ENCODE data around the gene SPEM3.

DNA sequence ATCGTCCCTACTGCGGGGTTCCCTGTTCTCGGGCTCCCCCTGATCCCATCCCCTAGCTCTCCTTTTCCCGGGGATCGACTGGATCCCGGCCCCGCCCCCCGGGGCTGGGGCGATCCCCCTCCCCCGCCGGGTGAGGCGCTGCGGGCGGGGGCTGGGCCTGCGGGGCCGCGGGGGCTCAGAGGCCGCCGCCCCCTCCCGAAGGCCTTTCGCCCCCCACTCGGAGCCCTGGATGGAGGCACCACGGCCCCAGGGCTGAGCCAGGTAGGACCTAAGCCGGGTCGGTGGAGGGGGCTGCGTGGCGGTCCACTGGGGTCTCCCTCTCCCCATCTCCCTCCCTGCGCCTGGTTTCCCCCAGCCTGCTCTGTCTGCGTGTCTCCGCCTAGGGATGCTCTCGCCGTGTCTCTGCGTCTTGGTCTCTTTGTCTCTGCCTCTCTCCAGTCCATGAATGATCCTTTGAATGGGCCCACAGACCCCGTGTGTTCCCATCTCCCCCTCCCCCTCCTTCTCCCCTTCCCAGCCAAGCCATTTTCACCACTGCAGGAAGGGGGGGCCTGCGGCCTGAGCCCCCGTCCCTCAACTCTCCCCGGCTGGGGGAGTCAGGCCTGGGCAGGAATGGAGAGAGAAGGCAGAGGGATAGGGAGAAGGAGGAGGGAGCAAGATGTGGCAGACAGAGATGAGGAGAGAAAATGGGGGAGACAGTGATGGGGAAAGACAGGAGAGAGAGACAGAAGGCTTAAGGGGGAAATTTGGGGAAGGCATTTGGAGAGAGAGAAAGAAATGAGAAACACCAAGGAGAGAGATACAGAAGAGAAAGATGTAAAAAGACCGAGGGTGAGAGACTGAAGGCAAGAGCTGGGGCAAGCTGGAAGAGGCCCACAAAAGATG lies 23.1 kb upstream of the SPEM3 start:
- TF ChIP-seq, protein P1, sequence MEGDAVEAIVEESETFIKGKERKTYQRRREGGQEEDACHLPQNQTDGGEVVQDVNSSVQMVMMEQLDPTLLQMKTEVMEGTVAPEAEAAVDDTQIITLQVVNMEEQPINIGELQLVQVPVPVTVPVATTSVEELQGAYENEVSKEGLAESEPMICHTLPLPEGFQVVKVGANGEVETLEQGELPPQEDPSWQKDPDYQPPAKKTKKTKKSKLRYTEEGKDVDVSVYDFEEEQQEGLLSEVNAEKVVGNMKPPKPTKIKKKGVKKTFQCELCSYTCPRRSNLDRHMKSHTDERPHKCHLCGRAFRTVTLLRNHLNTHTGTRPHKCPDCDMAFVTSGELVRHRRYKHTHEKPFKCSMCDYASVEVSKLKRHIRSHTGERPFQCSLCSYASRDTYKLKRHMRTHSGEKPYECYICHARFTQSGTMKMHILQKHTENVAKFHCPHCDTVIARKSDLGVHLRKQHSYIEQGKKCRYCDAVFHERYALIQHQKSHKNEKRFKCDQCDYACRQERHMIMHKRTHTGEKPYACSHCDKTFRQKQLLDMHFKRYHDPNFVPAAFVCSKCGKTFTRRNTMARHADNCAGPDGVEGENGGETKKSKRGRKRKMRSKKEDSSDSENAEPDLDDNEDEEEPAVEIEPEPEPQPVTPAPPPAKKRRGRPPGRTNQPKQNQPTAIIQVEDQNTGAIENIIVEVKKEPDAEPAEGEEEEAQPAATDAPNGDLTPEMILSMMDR (IDR thresholded peaks at IDR 0.05), result no peak
- TF ChIP-seq POLR2A (IDR thresholded peaks at IDR 0.05), result no peak
